Embryonic facial prominence (tissue), 1 donor: ENCODE measurements around the gene MAP3K2.

Source experiments
- DNase-seq: peaks from one replicate; pipeline ENCODE4 v3.0.0-alpha.2; 2016; ENCODE audit errors: extremely low spot score

MAP3K2 gene

GRCh38 chr2:127406454-127406853, 18.7 kb upstream of the MAP3K2 start:
- DNase-seq, result no peak

DNA sequence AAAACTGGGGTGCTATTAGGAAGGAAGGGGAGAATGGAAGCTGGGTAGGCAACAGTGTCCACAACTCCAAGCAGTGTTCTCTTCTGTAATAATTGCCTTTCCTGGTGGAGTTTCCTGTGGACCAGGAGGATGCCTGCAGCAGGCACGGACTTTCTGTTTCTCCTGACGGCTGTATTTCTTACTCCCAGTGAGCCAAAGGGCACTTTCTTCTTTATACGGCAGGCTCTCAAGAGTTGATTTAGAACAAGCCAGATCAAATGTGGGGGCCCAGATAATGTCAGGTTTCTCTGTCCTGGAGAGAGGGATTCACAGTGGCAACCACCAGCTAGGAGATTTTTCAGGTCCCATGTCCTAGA, 17.5 kb upstream of the MAP3K2 start:
- no peak for DNase-seq

- DNase-seq, result no peak
These were observed 16.9 kb upstream of the MAP3K2 start for GRCh38 chr2:127404466-127405254.

GRCh38 chr2:127403460-127403859, 15.7 kb upstream of the MAP3K2 start:
- DNase-seq, result no peak

- DNase-seq, result no peak
These were observed 14.3 kb upstream of the MAP3K2 start for GRCh38 chr2:127401757-127402695.

- DNase-seq, result no peak
These were observed 13.4 kb upstream of the MAP3K2 start for GRCh38 chr2:127400897-127401756.

GRCh38 chr2:127400533-127400896, 12.7 kb upstream of the MAP3K2 start:
- DNase-seq, result no peak

- DNase-seq, result no peak
These were observed 10.4 kb upstream of the MAP3K2 start for GRCh38 chr2:127398239-127398590.

DNA sequence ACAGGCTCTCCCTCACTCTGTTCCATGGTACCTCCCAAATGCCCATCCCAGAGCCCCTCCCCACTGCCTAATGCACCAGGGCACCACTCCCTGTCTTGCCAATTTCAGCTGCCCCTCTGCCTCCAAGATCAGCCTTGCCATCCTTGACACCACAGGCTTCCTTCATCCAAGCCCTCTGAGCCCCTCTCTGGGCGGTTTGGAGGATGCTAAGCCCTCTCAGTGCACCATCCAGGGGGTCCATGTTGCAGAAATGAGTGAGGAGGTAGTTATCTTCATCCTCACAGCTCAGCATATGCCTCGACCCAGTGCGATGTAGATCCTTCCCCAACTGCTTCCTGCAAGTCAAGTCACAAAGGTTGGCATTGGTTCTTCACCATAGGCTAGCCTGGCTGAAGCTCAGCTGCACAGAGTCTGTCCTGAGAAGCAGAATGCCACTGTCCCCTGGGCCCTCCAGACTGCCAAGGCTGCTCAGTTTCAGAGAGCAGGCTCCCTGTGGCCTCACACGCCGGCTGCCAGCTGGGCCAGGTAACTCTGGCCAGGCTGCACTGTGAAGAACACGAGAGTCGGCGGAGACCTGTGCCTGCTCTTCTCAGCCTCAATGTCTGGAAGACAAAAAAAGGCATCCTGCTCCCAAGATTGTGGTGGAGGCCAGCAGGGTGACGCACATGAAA, 9.9 kb upstream of the MAP3K2 start:
- DNase-seq, result no peak

DNA sequence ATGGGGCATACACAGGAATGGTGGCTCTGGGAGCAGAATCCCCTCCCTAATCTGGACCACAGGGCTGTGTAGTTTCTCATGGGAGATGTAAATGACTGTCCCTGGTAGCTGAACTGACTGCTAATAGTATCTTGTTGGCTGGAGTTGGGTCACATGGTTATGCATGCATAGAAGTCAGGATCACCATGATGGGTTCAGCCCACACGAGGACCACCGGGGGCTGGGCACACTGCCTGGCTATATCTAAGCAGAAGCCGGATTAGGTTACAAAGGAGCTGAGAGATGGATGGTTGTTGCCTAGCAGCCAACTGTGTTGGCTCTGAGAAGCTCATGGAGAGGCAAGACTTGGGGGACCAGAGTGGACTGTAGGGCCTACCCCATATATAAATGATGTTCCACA, 6.7 kb upstream of the MAP3K2 start:
- DNase-seq, result no peak

DNA sequence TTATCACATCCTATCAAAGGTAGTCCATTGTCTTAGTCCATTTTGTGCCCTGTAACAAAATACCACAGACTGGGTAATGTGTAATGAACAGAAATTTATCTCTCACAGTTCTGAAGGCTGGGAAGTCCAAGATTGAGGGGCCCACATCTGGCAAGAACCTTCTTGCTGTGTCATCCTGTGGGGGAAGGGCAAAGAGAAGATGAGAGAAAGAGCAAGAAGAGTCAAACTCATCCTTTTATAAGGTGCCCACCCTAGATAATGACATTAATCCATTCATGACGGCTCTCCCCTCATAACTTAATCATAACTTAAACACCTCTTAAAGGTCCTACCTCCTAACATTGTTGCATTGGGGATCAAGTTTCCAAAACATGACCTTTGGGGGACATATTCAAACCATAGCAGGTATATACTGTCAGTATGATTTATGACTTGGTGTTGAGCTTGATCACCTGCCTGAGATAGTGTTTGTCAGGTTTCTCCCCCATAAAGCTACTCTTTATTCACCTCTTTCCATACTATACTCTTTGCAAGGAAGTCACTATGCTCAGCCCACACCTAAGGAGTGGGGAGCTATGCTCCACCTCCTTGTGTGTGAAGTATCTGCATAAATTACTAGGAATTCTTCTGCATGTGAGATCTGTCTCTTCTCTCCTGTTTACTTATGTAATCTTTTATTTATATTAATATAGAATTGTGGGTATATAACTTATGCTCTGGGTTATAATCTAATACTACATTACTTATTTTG, 5.2 kb upstream of the MAP3K2 start:
- no peak for DNase-seq

- no peak for DNase-seq
These were observed 4.5 kb upstream of the MAP3K2 start for GRCh38 chr2:127392133-127392827.

DNA sequence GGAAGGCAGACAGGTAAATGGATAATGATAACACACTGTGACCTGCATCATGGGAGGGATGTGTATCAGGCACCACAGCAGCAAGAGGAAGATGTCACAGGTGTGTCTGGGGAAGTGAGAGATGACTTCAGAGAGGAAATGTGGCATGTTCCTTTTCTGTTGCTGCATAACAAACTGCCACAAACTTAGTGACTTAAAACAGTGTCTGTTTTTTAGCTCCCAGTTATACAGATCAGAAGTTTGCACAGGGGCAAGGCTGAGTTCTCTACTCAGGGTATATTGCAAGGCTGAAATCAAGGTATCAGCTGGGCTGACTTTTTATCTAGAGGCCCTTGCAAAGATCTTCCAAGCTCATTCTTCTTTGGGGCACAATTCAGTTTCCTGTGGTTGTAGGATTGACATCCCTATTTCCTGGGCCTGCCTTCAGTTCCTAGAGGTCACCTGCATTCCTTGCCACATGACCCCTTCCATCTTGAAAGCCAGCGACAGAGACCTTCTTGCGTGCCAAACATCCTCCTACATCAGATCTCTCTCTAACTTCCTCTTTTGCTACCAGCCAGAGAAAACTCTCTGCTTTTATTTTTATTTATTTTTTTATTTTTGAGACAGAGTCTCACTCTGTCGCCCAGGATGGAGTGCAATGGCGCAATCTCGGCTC, 2.1 kb upstream of the MAP3K2 start:
- DNase-seq, result no peak

DNA sequence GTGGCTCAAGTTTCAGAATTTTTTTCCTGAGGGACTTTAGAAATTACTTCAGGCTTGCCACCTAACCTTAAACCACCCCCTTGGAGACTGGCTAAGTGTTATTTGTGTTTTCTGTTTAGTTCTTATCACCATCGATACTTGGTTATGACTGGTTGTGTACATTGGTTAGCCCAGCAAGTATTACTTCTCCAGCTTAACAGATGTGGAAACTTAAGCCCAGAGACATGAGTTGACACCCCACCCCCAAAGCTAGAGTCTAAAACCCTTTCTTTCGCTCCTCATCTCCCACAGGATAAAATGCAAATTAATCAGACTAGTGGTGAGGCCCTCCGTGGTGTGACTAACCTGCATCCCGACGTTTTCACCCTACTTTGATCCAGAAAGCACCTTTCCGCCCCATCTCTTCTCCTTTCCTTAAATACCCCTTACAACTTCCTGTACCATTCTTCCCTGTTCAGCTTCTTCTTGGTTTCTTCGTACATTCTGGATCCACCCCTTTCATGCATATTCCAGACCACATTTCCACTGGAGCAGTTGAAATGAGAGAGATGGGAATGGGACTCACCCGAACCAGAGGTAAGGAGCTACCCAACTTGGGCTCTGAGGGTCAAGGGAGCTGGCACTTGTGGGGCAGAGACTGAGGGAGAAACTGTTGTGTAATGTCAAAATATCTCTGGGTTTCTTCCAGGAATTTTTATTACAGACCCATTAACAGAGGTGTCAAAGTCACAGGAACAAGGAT, 819 bp upstream of the MAP3K2 start:
- no peak for DNase-seq

- peak; percentile 63 for DNase-seq
These were observed 766 bp downstream of the MAP3K2 start for GRCh38 chr2:127386764-127387654.

- no peak for DNase-seq
These were observed 1.5 kb downstream of the MAP3K2 start for GRCh38 chr2:127386246-127386645.

DNA sequence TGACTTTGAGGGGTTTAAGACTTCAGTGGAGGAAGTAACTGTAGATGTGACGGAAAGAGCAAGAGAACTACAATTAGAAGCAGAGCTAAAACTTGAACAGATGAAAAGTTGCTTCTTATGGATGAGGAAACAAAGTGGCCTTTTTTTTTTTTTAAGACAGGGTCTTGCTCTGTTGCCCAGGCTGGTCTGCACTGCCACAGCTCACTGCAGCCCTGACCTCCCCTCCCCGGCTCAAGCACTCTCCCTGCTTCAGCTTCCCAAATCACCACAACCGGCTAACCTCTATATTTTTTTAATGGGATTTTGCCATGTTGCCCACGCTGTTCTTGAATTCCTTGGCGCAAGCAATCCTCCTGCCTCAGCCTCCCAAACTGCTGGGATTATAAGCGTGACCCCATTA, 3.2 kb downstream of the MAP3K2 start:
- no peak for DNase-seq

DNA sequence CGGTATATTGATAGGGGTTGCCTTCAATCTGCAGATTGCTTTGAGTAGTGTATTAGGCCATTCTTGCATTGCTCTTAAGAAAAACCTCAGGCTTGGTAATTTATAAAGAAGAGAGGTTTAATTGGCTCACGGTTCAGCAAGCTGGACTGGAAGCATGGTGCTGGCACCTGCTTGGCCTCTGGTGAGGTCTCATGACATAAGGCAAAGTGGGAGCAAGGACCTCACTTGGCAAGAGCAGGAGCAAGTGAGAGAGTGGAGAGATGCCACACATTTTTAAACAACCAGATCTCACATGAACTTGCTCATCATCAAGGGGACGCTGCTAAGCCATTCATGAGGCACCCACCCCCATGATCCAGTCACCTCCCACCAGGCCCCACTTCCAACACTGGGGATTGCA, 4.9 kb downstream of the MAP3K2 start:
- DNase-seq, result no peak
